NCI-H345 treated with DMSO at 0.1 percent for 48 hours (cell line): ENCODE data around the gene MED23.
"Not testable (repeated sequence)": the region's sequence is repeated elsewhere in the genome, so short reads cannot be mapped to it uniquely, and the experiment has no call there.

Experiments used
- DNase-seq: peaks from one replicate; lab custom pipeline; 2025; ENCODE audit not compliant: unreplicated experiment; lab: John Stamatoyannopoulos, UW

MED23 gene

DNA sequence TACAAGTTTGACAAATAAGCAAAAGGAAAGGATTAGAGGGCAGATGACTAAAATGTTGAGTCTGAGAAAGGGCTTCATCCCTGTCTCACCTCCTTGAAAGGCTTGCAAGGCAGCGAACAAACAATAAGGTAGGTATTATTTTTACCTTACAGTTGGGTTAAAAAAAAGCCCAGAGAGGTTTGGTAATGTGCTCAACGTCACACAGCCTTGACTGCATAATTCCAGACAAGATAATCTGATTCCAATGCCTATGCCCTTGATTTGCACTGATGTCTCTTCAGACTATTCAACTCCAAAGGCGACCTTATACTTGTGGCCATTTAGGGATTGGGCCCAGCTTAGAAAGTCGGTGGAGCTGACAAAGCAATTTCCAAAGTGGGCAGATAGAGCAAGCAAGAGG is 53.4 kb downstream of the MED23 start:
- no peak for DNase-seq

DNA sequence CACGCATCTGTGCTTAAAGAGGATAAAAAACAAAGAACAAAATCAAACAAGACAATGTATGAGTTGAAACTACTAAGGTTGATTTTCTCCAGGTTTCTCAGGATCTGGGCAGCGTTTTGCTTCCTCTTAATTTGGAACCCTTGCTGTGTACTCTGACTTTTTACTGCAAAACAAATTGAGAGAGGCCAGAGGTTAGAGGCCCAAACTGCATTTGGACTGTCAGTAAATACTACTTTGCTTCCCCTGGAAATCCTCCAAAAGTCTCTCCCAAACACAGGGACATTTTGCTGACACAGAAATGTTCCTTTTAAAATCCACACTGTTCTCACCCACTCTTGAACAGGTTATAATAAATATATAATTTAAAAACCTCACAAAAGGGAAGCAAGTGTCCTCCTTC is 53.9 kb downstream of the MED23 start:
- DNase-seq = no peak

- DNase-seq = no peak
Observed at GRCh38 chr6:131572686-131573415, 55.2 kb downstream of the MED23 start, which contains the start of gene ARG1. TSS of gene ARG1 (plus strand) at chr6:131573226. CDS start at chr6:131573283, 57 bp downstream.

DNA sequence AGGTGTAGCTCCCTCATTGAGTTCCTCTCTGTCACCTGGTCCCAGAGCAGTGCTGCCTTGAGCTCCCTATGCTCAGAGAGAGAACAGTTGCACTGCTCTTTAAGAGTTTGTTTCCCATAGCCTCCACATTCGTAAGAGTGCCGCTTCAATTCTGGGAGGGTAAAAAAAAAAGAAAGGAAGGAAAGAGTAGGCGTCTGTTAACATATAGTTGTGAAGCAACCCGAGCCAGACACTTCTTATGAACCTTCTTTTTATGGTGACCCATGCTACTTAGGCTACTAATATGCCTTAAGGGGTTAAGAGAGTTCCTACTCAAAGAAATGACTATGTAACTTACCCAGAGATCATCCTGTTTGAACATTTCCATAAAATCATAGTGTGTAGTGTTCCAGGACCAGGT is 59.3 kb downstream of the MED23 start:
- DNase-seq = no peak

DNA sequence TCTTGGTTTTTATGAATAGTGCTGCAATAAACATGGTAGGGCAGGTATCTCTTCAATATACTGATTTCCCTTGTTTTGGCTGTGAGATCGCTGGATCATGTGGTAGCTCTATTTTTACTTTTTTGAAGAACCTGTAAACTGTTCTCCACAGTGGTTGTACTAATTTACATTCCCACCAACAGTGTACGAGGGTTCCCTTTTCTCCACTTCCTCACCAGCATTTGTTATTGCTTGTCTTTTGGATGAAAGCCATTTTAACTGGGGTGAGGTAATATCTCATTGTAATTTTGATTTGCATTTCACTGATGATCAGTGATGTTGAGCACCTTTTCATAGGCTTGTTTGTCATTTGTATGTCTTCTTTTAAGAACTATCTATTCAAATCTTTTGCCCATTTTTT is 63.0 kb downstream of the MED23 start:
- DNase-seq = no peak

DNA sequence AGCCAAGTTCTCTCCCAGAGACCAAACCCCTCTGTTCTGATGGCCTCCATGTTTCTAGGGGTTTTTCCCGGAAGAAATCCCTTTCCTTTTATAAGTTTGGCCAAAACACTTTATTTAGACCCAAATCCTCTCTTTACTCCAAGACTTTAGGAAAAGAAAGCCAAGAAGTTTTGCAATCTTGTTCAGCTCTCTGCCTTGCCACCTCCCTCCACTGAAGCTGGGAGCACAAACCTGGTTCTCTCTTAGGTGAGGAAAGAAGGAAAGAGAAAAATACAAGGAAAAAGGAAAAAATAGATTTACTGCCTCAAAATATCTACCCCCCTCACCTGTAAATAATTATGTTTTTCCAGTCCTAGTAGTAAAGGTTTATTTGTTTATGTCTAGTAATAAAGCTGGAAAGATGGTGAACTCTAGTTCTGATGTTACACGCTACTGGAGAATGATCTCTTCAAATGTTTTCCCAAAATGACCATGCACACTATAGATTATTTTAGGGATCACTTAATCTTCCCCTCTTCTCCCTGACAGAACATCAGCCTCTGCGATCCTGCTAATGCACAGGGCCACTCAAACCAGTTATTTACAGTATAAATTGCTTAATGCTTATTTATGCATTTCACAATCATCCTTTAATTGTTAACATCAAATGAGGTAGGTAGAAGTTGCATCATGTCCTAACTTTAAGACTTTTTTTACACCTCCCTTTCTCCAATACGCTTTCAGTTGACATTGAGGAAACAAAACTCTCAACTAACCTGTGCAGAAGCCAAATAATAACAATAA is 65.9 kb downstream of the MED23 start:
- no peak for DNase-seq

DNA sequence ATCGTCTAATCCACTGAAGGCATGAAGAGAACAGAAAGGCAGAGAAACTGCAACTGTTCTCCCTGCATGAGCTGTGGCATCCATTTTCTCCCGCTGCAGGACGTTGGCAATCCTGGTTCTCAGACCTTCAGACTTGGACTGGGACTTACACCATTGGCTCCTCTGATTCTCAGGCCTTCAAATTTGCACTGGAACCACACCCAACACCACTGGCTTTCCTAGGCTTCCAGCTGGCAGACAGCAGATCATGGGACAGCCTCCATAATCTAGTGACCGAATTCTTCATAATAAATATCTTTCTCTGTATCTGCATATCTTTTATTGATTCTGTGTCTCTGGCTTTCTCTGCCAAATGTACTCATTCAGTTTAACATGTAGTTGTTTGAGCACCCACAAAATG is 69.1 kb downstream of the MED23 start:
- no peak for DNase-seq

DNA sequence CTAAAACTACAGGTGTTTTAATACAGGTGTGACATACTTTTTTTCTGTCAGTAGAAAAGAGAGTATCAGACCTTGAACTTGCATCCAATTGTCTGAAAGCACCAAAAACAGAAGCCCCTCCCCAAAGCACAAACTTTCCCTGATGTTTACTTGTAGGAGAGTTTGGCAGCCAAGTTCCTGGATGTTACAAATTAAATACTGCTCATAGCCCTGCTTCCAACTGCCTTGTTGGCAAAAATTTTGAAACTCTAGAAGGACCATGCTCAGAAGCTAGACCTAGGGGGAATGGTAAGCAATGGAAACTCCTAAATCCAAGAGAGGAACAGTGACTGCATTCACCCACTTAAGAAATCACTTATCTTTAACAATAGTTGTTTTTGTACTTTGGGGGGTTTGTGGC is 72.0 kb downstream of the MED23 start:
- no peak for DNase-seq

- no peak for DNase-seq
Observed at GRCh38 chr6:131552572-131552971, 75.5 kb downstream of the MED23 start.

DNA sequence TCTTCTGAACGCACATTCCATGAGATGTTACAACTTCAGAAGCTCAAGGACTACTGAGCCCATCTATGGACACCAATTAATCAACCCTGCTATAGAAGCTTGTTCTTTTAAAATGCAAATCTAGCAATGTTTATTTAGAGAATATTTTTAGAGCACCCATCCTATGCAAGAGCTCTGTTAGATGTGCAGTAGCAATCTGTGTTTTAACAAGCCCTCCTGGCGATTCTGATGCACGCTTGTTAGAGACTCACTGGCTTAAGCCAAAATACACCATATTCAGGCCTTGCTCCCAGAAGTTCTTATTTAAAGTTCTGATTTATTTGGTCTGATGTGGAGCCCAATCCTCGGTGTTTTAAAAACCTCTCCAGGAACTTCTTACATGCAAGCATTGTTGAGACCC is 76.1 kb downstream of the MED23 start:
- no peak for DNase-seq

- no peak for DNase-seq
Observed at GRCh38 chr6:131549811-131550210, 78.2 kb downstream of the MED23 start.

GRCh38 chr6:131548441-131548840 is 79.6 kb downstream of the MED23 start:
- no peak for DNase-seq

GRCh38 chr6:131547488-131547887 is 80.6 kb downstream of the MED23 start:
- no peak for DNase-seq

DNA sequence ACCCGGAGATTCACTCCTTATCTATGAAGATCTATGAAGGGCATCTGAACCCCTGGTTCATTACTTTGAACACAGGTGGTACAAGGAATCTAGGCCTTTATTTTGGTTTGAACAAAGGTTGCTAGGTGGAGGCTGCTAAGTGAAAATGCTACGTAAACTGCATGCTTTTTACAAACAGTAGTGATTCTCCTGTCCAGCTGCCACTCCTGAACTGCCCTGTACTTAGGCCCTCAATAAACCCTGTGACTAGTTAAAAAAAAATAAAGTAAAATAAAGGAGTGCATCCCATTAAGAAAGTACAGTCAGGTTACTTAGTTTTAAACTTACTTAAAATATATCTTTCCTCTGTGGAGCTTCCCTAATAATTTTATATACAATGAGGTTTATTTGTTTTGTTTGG is 82.7 kb downstream of the MED23 start:
- no peak for DNase-seq

GRCh38 chr6:131538615-131539014 is 89.4 kb downstream of the MED23 start:
- not testable (repeated sequence) for DNase-seq

DNA sequence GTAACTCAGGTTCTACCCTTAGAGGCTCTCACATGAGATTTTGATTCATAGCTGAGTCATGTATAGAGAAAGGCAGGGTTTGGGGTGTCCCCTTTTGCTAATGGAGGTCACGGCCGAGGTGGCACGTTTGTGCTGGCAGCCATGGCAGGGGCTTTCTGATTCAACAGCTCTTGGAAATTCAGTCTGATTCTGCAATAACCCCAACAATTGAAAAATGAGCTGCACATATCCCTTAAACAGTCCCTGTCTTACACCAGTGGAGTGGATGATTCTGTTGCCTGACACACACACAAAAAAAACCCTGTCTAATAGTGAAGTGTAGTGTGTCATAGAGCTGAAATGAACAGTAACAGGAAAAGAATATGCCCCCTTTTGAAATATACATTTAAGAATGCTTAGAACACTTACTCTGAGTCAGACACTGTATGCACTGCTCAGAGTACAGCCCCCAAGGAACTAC is 95.4 kb downstream of the MED23 start:
- no peak for DNase-seq

- not testable (repeated sequence) for DNase-seq
Observed at GRCh38 chr6:131531681-131532080, 96.4 kb downstream of the MED23 start.

DNA sequence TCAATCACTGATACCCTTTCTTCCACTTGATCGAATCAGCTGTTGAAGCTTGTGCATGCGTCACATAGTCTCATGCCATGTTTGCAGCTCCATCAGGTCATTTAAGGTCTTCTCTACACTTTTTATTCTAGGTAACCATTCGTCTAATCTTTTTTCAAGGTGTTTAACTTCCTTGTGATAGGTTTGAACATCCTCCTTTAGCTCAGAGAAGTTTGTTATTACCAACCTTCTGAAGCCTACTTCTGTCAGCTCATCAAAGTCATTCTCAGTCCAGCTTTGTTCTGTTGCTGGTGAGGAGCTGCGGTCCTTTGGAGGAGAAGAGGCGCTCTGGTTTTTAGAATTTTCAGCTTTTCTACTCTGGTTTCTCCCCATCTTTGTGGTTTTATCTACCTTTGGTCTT is 97.1 kb downstream of the MED23 start:
- not testable (repeated sequence) for DNase-seq

DNA sequence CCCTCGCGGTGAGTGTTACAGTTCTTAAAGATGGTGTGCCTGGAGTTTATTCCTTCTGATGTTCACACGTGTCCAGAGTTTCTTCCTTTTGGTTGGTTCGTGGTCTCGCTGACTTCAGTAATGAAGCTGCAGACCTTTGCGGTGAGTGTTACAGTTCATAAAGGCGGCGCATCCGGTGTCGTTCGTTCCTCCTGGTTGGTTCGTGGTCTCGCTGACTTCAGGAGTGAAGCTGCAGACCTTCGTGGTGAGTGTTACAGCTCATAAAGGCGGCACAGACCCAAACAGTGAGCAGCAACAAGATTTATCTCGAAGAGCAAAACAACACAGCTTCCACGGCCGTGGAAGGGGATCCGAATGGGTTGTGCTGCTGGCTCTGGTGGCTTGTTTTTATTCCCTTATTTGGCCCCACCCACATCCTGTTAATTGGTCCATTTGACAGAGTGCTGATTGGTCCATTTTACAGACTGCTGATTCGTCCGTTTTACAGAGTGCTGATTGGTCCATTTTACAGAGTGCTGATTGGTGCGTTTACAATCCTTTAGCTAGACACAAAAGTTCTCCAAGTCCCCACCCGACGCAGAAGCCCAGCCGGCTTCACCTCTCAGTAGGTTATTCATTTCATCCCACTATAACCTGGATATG is 103.2 kb downstream of the MED23 start:
- DNase-seq = no peak

GRCh38 chr6:131523988-131524673 is 103.9 kb downstream of the MED23 start:
- no peak for DNase-seq
